ENCODE measurements around the gene SLC12A3.

DNA sequence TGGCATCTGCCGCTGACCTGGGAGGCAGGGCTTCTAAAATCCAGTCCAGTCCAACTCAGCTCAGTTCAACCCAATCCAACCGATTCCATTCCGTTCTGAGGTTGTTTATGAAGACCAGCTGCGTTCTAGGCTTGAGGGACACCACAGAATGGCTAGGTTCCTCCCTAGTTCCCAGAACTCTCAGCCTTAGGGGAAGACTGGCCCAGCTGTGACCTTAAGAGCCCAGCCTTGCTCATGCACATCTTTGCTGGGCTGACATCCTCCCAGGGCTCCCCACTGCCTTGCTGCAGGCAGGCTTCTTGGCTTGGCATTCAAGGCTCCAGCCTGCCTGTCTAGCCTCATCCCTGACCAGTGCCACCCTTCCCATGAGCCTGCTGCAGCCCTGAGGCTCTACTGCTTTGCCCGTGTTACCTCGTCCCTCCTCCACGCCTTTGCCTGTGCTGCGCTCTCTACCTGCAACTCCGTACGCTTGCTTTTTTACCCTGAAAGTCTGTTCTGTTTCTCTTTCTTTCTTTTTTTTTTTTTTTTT is 7.9 kb downstream of the SLC12A3 start:
- TF ChIP-seq, protein P1, sequence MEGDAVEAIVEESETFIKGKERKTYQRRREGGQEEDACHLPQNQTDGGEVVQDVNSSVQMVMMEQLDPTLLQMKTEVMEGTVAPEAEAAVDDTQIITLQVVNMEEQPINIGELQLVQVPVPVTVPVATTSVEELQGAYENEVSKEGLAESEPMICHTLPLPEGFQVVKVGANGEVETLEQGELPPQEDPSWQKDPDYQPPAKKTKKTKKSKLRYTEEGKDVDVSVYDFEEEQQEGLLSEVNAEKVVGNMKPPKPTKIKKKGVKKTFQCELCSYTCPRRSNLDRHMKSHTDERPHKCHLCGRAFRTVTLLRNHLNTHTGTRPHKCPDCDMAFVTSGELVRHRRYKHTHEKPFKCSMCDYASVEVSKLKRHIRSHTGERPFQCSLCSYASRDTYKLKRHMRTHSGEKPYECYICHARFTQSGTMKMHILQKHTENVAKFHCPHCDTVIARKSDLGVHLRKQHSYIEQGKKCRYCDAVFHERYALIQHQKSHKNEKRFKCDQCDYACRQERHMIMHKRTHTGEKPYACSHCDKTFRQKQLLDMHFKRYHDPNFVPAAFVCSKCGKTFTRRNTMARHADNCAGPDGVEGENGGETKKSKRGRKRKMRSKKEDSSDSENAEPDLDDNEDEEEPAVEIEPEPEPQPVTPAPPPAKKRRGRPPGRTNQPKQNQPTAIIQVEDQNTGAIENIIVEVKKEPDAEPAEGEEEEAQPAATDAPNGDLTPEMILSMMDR (IDR thresholded peaks at IDR 0.05; ENCODE audit: low read depth, low read length) = no peak
- TF ChIP-seq EZH2phosphoT487 (IDR thresholded peaks at IDR 0.05; ENCODE audit: low read depth) = no peak
